ENCODE results near the gene ZMYND10. TPM values are rescaled to one million over a fixed set of nuclear protein-coding genes. Genes with fewer than 3 reads are reported as not detected.
A peak's percentile ranks its signal among the peaks of the same experiment; 100 is the strongest.

The ZMYND10 gene
- total RNA-seq, 4 donors from 2014 or later: 0.28 to 2.1 (median 0.64) TPM

DNA sequence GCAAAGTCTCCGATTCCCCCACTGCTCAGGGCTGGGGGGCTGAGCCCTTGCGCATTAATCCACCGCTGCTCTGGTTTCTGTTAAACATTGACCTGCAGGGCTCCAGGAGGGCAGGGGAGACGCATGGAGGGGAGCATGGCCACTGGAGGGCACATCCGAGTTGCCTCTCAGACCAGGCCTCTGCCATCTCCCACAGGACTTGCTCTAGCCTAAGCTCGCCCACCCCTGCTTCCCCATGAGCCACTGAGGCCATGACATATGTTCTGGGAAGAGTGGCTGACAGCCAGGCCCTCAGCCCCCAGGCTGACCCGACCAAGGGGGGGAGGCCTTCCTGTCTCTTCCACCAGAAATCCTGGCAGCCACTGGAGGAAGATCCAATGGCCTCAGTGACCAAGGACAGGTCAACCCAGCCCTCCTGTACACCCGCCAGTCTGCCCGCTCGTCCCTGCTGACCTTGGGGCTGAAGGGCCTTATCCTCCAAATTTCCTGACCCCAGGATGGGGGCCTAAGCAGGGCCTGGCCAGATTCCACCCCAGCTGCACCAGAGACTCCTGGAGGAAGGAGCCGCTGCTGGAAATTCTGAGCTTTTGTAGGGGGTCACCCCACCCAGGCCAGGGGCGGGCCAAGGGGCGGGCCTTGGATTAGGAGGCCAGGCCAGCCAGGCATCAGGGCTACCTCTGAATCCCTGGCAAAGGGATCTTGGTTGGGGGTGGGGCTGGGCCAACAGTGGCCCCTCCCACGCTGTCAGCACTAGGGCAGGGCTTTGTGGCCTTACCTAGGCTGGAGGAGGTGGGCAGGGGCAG lies 42.3 kb downstream of the ZMYND10 start, which contains the start of gene HYAL1:
TSS of gene HYAL1 (minus strand) at position 562 of the 803 bp plus-strand sequence. CDS start 618 bp downstream, outside the sequence.
- TF ChIP-seq, protein P1, sequence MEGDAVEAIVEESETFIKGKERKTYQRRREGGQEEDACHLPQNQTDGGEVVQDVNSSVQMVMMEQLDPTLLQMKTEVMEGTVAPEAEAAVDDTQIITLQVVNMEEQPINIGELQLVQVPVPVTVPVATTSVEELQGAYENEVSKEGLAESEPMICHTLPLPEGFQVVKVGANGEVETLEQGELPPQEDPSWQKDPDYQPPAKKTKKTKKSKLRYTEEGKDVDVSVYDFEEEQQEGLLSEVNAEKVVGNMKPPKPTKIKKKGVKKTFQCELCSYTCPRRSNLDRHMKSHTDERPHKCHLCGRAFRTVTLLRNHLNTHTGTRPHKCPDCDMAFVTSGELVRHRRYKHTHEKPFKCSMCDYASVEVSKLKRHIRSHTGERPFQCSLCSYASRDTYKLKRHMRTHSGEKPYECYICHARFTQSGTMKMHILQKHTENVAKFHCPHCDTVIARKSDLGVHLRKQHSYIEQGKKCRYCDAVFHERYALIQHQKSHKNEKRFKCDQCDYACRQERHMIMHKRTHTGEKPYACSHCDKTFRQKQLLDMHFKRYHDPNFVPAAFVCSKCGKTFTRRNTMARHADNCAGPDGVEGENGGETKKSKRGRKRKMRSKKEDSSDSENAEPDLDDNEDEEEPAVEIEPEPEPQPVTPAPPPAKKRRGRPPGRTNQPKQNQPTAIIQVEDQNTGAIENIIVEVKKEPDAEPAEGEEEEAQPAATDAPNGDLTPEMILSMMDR (IDR thresholded peaks at IDR 0.05): no peak
- no peak for ATAC-seq (ENCODE audit: low FRiP score)
- no peak for DNase-seq (ENCODE audit: low spot score)

DNA sequence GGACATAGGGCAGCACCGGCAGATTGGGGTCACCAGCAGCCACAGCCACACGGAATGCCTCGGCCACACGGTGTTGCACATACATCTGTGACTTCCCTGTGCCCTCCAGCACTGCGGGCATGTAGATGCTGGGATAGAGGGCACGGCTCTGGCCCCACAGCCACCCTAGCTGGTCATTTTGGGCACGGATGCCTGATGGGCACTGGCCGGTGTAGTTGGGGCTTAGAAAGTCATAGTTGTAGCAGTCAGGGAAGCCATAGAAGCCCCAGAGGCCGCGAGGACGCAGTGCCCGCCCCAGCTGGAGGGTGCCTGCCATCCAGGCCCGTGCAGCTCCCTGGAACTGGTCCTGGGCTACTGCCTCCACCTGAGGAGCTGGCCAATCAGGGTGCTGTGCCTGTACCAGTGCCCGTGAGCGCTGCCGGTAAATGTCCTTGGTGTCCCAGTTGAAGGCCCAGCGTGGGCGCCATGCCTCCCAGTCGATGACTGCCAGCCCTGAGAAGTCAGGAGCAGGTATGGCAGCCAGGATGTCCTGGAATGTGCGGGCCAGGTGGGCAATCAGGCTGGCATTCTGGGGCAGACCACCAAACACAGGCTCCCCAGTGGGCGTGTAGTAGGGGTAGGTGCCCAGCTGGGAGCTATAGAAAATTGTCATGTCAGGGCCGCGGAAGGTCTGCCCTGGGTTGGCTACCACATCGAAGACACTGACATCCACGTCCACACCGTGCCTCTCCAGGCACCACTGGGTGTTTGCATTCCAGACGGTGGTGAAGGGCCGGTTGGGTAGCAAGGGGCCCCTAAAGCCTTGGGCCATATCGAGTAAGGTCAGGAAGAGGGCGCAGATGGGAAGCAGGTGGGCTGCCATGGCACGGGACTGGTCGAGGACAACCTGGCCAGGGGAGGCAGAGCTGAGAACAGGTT lies 43.2 kb downstream of the ZMYND10 start:
- TF ChIP-seq, protein P1 (IDR thresholded peaks at IDR 0.05): no peak
- DNase-seq (ENCODE audit: low spot score) (no peak), ATAC-seq (ENCODE audit: low FRiP score) (no peak)

DNA sequence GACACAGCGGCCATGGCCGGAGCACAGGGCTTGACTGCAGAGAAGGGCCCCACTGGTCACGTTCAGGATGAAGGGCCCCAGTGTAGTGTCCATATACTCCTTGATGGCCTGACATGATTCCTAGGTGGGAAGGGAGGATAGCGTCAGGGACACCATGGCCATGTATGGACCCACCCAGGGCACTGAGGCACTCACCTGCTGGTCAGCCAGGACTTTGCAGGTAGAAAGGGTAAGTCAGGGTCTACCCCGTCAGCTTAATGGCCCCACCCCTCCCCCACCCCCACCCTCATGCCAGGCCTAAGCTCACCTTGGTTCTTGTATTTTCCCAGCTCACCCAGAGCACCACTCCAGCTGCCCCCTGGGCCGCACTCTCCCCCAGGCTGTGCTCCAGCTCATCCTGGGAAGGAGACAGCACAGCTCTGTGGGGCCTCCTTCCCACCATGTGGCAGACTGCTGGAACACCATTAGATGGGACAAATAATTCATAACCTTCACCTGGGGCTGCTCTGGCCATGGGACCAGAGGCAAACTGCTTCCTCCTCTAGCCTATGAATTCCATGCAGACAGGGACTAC lies 44.8 kb downstream of the ZMYND10 start:
- ATAC-seq (ENCODE audit: low FRiP score): no peak
- TF ChIP-seq, protein P1 (IDR thresholded peaks at IDR 0.05): no peak

DNA sequence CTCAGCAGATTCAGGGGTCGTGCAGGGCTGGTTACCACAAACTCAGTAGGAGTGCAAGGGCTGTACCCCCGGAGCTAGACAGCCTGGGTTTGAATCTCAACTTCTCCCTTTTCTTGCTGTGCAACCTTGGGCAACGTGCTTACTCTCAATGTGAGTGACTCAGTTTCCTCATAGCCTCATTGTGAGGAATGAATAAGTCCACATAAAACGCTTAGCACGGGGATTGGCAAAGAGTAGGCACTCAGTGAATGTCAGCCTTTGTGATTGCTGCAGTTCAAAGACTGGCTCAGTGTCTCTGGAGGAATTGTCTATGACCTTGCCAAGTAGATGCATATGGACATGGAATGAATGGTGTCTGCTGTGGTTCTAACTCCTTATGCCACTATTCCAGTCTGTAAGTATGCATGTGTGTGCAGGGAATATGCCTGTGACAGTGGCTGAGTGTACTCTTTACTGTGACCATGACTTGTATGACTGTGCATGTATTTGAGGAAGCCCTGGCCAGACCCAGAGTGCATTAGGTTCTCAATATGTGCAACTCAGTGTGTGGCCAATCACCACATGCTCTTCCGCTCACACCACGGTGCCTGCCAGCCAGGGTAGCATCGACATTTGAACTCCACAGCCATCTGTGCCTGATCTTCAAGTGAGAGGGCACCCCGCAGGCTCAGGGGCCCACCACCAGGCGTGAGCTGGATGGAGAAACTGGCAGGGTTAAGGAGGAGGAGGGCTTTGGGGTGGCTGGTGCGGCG lies 45.4 kb downstream of the ZMYND10 start:
- TF ChIP-seq, protein P1 (IDR thresholded peaks at IDR 0.05): no peak
- DNase-seq (ENCODE audit: low spot score): no peak
- peak; percentile 1 for ATAC-seq (ENCODE audit: low FRiP score)

More for the DNA sequence above, 44.8 kb downstream of the ZMYND10 start:
- DNase-seq (ENCODE audit: low spot score): no peak

DNA sequence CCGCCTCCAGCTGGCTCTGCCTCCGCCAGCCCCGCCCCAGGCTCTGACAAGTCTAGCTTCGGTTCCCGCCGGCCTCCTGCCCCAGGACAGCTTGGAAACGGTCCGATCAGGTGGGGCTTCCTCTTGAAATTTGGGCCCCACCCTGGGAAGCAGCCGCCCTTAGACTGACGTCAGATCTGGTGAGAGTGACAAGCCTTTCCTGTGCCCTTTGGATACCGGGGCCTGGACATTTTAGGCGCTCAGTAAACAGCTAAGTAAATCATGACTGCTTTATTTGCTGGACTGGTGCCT lies 45.9 kb downstream of the ZMYND10 start:
- ATAC-seq (ENCODE audit: low FRiP score) (no peak), DNase-seq (ENCODE audit: low spot score) (no peak)
- TF ChIP-seq, protein P1 (IDR thresholded peaks at IDR 0.05): no peak

DNA sequence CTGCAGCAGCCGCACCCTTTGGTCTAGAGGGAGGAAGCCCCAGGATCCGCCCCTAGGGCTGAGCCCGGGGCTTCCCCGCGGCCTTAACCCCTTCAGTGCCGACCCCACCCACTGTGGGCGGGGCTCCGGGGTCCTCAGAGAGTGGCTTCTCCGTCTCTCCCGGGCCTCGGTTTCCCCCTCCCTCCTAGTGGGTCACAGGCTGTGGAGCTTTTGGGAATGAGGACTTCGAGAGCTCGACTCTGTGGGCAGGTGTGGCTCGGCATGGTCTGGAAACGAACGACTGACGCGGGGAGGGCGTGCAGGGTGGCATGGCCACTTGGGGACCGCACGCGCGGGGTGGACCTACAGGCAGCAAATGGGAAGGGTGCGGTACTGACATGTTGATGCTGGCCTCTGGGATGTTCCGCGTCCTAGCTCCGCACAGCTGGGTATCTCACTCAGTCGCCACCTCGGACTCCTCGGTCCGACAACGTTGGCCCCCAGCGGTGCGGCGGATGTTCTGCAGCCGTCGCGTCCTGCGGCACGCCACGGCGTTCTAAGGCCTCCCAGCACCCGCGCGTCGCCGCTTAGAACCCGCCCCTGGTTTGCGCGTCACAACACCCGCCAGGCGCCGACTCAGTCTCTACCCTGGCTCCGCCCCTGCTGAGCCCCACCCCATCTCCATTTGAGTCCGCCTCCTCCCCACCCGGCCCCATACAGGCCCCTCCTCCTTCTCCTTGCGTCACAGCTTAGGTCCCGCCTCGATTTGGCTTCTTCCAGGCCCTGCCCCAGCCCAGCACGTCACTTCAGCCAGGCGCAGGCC lies 46.5 kb downstream of the ZMYND10 start, which contains the start of the genes HYAL3 and NAA80:
TSS of gene HYAL3 (minus strand) at position 570 of the 802 bp plus-strand sequence. CDS start 3,803 bp downstream, outside the sequence.
TSS of gene NAA80 (minus strand) at position 570 of the 802 bp plus-strand sequence. CDS start 1,942 bp downstream, outside the sequence.
- ATAC-seq (ENCODE audit: low FRiP score) (peak; percentile 92), DNase-seq (ENCODE audit: low spot score) (peak; percentile 96)
- TF ChIP-seq, protein P1 (IDR thresholded peaks at IDR 0.05): no peak

All from omental fat pad (tissue), 4 donors.